Measurements from ENCODE around the gene RFFL. TPM values are rescaled to one million over a fixed set of nuclear protein-coding genes. Genes with fewer than 3 reads are reported as not detected.
"Not testable (repeated sequence)": the region's sequence is repeated elsewhere in the genome, so short reads cannot be mapped to it uniquely, and the experiment has no call there.

Gene RFFL
- polyA plus RNA-seq, 1 experiment = 10.6 TPM

GRCh38 chr17:35051183-35051578 lies 12.3 kb downstream of the RFFL start:
- DNase-seq (ENCODE audit: low read depth) = no peak
- no peak for TF ChIP-seq CTCF (IDR thresholded peaks at IDR 0.05; ENCODE audit: insufficient read depth, low read depth, low read length)
- Histone ChIP-seq H3K4me3 (ENCODE audit: low read depth, low read length) (no peak overlapping the region), H3K27me3 (ENCODE audit: control insufficient read depth, insufficient read depth, low read length) (no peaks in the 10 kb centered on the region), H3K36me3 (ENCODE audit: control insufficient read depth, insufficient read depth, low read length) (no peaks in the 10 kb centered on the region)
- ChIA-PET CTCF (no interaction called here), POLR2A (no interaction called here)

DNA sequence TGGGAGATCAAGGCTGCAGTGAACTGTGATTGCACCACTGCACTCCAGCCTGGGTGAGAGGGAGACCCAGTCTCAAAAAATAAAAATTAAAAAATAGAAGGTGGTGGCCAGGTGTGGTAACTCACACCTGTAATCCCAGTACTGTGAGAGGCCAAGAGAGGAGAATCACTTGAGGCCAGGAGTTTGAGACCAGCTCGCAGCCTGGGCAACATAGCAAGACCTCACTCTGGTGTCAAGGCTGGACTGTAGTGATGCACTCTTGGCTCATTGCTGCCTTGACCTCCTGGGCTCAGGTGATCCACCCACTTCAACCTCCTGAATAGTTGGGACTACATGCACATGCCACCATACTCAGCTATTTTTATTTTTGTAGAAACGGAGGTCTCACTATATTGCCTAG lies 13.3 kb downstream of the RFFL start:
- no peak for TF ChIP-seq CTCF (IDR thresholded peaks at IDR 0.05; ENCODE audit: insufficient read depth, low read depth, low read length)
- Histone ChIP-seq H3K27me3 (ENCODE audit: control insufficient read depth, insufficient read depth, low read length) (no peaks in the 10 kb centered on the region), H3K36me3 (ENCODE audit: control insufficient read depth, insufficient read depth, low read length) (no peaks in the 10 kb centered on the region), H3K4me3 (ENCODE audit: low read depth, low read length) (no peak overlapping the region)
- ChIA-PET POLR2A (no interaction called here), CTCF (no interaction called here)
- no peak for DNase-seq (ENCODE audit: low read depth)

- no peak for TF ChIP-seq CTCF (IDR thresholded peaks at IDR 0.05; ENCODE audit: insufficient read depth, low read depth, low read length)
- H3K4me3 ChIP-seq (ENCODE audit: low read depth, low read length) = no peak overlapping the region
- DNase-seq (ENCODE audit: low read depth) = no peak
- no peaks in the 10 kb centered on the region for H3K27me3 ChIP-seq (ENCODE audit: control insufficient read depth, insufficient read depth, low read length)
- H3K36me3 ChIP-seq (ENCODE audit: control insufficient read depth, insufficient read depth, low read length) = no peaks in the 10 kb centered on the region
- CTCF ChIA-PET = interaction anchor here (1.2 kb wide), 1 partner anchor 15 kb away, joined by 4 read pairs; the partner anchor contains the start of gene RFFL
- POLR2A ChIA-PET = no interaction called here
Observed at GRCh38 chr17:35048685-35049379, 14.7 kb downstream of the RFFL start.

DNA sequence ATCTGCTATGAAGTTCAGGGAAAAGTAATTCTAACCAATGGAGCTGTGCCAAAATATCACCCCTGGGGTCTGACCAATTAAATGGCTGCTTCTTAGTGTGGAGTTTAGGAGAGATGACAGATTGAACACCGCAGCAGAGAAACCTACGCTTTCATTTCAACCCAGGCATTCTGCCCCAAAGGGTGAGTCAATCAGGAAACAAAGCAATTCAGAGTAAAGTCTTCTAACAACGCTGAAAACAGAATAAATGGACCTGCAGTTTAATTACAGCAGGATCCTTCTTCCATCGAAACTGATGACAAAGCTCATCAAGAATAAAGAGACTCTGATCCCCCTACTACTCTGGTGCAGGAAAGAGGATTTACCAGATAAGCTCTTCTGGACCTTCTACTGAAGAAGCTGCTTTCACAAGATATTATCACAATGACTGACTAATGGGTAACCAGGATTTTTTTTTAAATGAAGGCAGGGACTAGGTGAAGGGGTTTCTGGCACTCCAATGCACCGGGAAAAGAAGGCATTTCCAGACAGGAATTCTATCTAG lies 16.7 kb downstream of the RFFL start:
- Histone ChIP-seq H3K36me3 (ENCODE audit: control insufficient read depth, insufficient read depth, low read length) (no peaks in the 10 kb centered on the region), H3K27me3 (ENCODE audit: control insufficient read depth, insufficient read depth, low read length) (no peaks in the 10 kb centered on the region), H3K4me3 (ENCODE audit: low read depth, low read length) (no peak overlapping the region)
- POLR2A ChIA-PET = no interaction called here
- CTCF ChIA-PET = interaction anchor here (1.1 to 1.4 kb wide), 2 partner anchors 12 kb away, joined by 3 read pairs; no protein-coding TSS in a partner anchor
- DNase-seq (ENCODE audit: low read depth) = no peak
- no peak for TF ChIP-seq CTCF (IDR thresholded peaks at IDR 0.05; ENCODE audit: insufficient read depth, low read depth, low read length)

DNA sequence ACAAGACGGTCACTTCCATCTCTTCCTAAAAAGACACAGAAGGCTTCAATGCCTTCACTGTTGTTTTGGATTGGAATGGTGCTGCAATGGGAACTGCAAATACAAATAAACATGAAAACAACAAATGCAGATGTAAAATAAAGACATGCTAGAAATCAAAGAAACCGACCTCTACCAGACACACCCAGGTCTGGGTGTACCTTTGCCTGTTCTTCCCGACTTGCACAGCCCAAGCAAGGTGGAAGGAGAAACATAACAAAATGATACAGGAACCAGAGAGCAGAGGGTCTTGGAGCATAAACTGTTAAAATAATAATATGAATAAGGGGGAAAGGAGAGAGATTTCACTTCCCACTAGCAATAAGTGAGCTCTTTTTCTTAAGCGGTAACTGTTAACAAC lies 17.3 kb downstream of the RFFL start:
- DNase-seq (ENCODE audit: low read depth) = no peak
- H3K4me3 ChIP-seq (ENCODE audit: low read depth, low read length) = no peak overlapping the region

DNA sequence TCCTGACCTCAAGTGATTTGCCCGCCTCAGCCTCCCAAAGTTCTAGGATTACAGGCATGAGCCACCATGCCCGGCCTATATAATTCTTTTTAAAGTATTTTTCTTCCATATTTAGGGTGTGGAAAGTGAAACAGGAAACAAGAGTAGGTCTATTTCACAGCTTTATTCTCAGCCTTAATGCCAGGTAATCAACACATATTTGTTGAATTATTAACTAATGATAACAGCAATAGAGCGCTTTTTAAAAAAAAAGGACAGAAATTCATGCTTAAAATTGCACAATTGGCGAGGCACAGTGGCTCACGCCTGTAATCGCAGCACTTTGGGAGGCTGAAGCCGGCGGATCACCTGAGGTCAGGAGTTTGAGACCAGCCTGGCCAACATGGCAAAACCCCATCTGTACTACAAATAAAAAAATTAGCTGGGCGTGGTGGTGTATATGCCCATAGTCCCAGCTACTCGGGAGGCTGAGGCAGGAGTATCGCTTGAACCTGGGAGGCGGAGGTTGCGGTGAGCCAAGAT lies 18.0 kb downstream of the RFFL start:
- CTCF ChIA-PET; H3K4me3 ChIP-seq (ENCODE audit: low read depth, low read length); H3K27me3 ChIP-seq (ENCODE audit: control insufficient read depth, insufficient read depth, low read length); DNase-seq (ENCODE audit: low read depth); H3K36me3 ChIP-seq (ENCODE audit: control insufficient read depth, insufficient read depth, low read length); POLR2A ChIA-PET: not testable (repeated sequence)

More for the DNA sequence above, 17.3 kb downstream of the RFFL start:
- TF ChIP-seq CTCF (IDR thresholded peaks at IDR 0.05; ENCODE audit: insufficient read depth, low read depth, low read length) = no peak
- CTCF ChIA-PET = interaction anchor here (1.1 to 1.4 kb wide), 2 partner anchors 11 to 13 kb away, joined by 3 read pairs; no protein-coding TSS in a partner anchor
- POLR2A ChIA-PET = no interaction called here
- Histone ChIP-seq H3K36me3 (ENCODE audit: control insufficient read depth, insufficient read depth, low read length) (no peaks in the 10 kb centered on the region), H3K27me3 (ENCODE audit: control insufficient read depth, insufficient read depth, low read length) (no peaks in the 10 kb centered on the region)

Data from BJ (cell line).